Transverse colon (tissue), 4 donors: ENCODE data around the gene USP37. TPM values are rescaled to one million over a fixed set of nuclear protein-coding genes. Genes with fewer than 3 reads are reported as not detected.

ENCODE experiments used
- DNase-seq: peaks from one replicate; pipeline ENCODE4 v3.0.0-alpha.2; 2019
- H3K27ac ChIP-seq, 4 donors: fragments of 200-600 bp; sonication (generic); 2 replicates each; pipeline ENCODE4 v1.5.1; 2016 to 2018; ENCODE audit warnings: inconsistent platforms in 4 of 4
- H3K27me3 ChIP-seq: fragments of 200-600 bp; sonication (generic); 2 replicates; pipeline ENCODE4 v1.5.1; 2017; ENCODE audit warnings: inconsistent platforms
- H3K36me3 ChIP-seq, 4 donors: fragments of 200-600 bp; sonication (generic); 2 replicates each; pipeline ENCODE4 v1.5.1; 2017 to 2019; ENCODE audit warnings: inconsistent platforms in 4 of 4
- H3K4me1 ChIP-seq, 4 donors: fragments of 200-600 bp; sonication (generic); 2 replicates each; pipeline ENCODE4 v1.5.1; 2017 to 2020; ENCODE audit warnings: inconsistent platforms in 4 of 4
- H3K4me3 ChIP-seq, 4 donors: fragments of 200-600 bp; sonication (generic); 1 replicate in 1 of 4; 2 replicates in 3 of 4; pipeline versions ENCODE4 v1.5.1 to v1.6.1; 2017 to 2019; ENCODE audit warnings: inconsistent platforms in 4 of 4
- H3K9me3 ChIP-seq, 2 donors: fragments of 200-600 bp; sonication (generic); 2 replicates each; pipeline ENCODE4 v1.5.1; 2017 to 2019; ENCODE audit warnings: inconsistent platforms in 2 of 2
- EP300 ChIP-seq: sonication (generic); formaldehyde crosslinking; IDR thresholded peaks from one replicate; pipeline ENCODE4 v1.6.1; 2017; ENCODE audit warnings: antibody characterized with exemption, low read depth
- POLR2A ChIP-seq: fragments of 450-650 bp; IDR thresholded peaks from one replicate; pipeline ENCODE4 v1.6.1; 2016; ENCODE audit warnings: antibody characterized with exemption, mild to moderate bottlenecking, moderate library complexity
- POLR2AphosphoS5 ChIP-seq, 3 donors: sonication (generic); formaldehyde crosslinking; IDR thresholded peaks; one replicate each; pipeline ENCODE4 v1.6.1; 2016; ENCODE audit warnings: antibody characterized with exemption in 3 of 3
- WGBS, 2 donors: methylation state at CpG; one replicate each; pipeline ENCODE4 v1.1.5; 2018; ENCODE audit warnings: low coverage in 1 of 2; 5-methylcytosine and 5-hydroxymethylcytosine counted together
- in situ Hi-C, 4 donors: fragments of 200-750 bp; cut with MboI; loops; one replicate each; pipeline versions ENCODE4 v1.15.0 to v1.15.1; 2017; ENCODE audit warnings: low sequenced_read_pairs in 3 of 4, low pct_ligation_motif_present in 1 of 4, low pct_unique_long_range_greater_than_20kb in 1 of 4
- intact Hi-C: fragments of 100-400 bp; cut with DNase I; formaldehyde crosslinking; loops from one replicate; pipeline ENCODE4 v1.15.1; 2023; ENCODE audit warnings: low total_unique reads
- total RNA-seq, 4 donors: library from RNA; depleted of rRNA; stranded (reverse); fragments of >200 nt; gene quantifications; one replicate each; pipeline ENCODE4 v1.1.0, GENCODE V29; 2016
- TF ChIP-seq, protein P1 (sequence below), 5 experiments: fragments of 200-600 bp in 3 of 5; fragments of 450-650 bp in 2 of 5; sonication (generic) in 3 of 5; IDR thresholded peaks; 1 replicate in 2 of 5; 2 replicates in 3 of 5; pipeline ENCODE4 v1.5.1; 2016 to 2017; ENCODE audit warnings: antibody characterized with exemption in 5 of 5, inconsistent platforms in 3 of 5, mild to moderate bottlenecking in 2 of 5, moderate library complexity in 1 of 5

The USP37 gene
- total RNA-seq, 4 donors from 2014 or later = 1.4 to 15.7 (median 8.1) TPM

GRCh38 chr2:218474527-218474926, 93.6 kb downstream of the USP37 start:
- Histone ChIP-seq H3K9me3 (no peaks in the 10 kb centered on the region), H3K27ac (no peak overlapping the region), H3K27me3 (no peaks in the 10 kb centered on the region), H3K36me3 (peaks cover 0 to 25% (median 3%) of the 10 kb centered on the region in 4 donors), H3K4me3 (no peak overlapping the region), H3K4me1 (peaks cover 0 to 16% (median 0%) of the 10 kb centered on the region in 4 donors)
- WGBS, 2 donors = 76 to 80% methylated on average over 3 of the region's 3 CpGs
- TF ChIP-seq POLR2A (no peak), EP300 (no peak), POLR2AphosphoS5 (IDR thresholded peaks at IDR 0.05) (no peak)
- TF ChIP-seq, protein P1, sequence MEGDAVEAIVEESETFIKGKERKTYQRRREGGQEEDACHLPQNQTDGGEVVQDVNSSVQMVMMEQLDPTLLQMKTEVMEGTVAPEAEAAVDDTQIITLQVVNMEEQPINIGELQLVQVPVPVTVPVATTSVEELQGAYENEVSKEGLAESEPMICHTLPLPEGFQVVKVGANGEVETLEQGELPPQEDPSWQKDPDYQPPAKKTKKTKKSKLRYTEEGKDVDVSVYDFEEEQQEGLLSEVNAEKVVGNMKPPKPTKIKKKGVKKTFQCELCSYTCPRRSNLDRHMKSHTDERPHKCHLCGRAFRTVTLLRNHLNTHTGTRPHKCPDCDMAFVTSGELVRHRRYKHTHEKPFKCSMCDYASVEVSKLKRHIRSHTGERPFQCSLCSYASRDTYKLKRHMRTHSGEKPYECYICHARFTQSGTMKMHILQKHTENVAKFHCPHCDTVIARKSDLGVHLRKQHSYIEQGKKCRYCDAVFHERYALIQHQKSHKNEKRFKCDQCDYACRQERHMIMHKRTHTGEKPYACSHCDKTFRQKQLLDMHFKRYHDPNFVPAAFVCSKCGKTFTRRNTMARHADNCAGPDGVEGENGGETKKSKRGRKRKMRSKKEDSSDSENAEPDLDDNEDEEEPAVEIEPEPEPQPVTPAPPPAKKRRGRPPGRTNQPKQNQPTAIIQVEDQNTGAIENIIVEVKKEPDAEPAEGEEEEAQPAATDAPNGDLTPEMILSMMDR (IDR thresholded peaks at IDR 0.05) = no peak
- intact Hi-C loops (no loop called here), in situ Hi-C loops (no loop called here)
- no peak for DNase-seq

- H3K4me3 ChIP-seq = no peak overlapping the region
- in situ Hi-C loops = no loop called here
- no peak for TF ChIP-seq POLR2A
- TF ChIP-seq POLR2AphosphoS5 (IDR thresholded peaks at IDR 0.05) = no peak
- TF ChIP-seq, protein P1 (IDR thresholded peaks at IDR 0.05) = no peak
- no peak for TF ChIP-seq EP300
These were observed 95.2 kb downstream of the USP37 start for GRCh38 chr2:218472988-218473387.

DNA sequence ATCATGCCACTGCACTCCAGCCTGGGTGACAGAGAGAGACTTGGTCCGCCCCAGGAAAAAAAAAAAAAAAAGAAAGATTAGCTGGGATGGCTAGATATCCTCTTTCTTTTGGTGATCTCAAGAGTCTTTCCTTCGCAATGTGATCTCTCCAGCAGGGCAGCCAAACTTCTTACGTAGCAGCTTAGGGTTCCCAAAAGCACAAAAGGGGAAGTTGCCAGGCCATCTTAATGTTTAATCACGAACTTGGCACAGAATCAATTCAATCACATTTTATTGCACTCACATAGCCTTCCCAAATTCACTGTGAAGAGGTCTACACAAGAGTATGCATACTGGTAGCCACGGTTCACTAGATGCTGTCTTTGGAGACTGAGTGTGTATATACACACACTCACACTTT, 96.2 kb downstream of the USP37 start:
- no peak for DNase-seq
- intact Hi-C loops = no loop called here
- no peak for TF ChIP-seq POLR2AphosphoS5 (IDR thresholded peaks at IDR 0.05)
- Histone ChIP-seq H3K36me3 (peaks cover 0 to 22% (median 3%) of the 10 kb centered on the region in 4 donors), H3K4me3 (no peak overlapping the region), H3K9me3 (no peaks in the 10 kb centered on the region), H3K4me1 (peaks cover 0 to 10% (median 0%) of the 10 kb centered on the region in 4 donors), H3K27me3 (no peaks in the 10 kb centered on the region), H3K27ac (no peak overlapping the region)
- in situ Hi-C loops = no loop called here
- 63 to 66% methylated on average over 4 to 5 of the region's 5 CpGs for WGBS, 2 donors

More at GRCh38 chr2:218472988-218473387, 95.2 kb downstream of the USP37 start:
- peaks cover 0 to 25% (median 3%) of the 10 kb centered on the region in 4 donors for H3K36me3 ChIP-seq
- H3K9me3 ChIP-seq = no peaks in the 10 kb centered on the region
- no peaks in the 10 kb centered on the region for H3K27me3 ChIP-seq
- DNase-seq = no peak
- H3K4me1 ChIP-seq = peaks cover 0 to 16% (median 0%) of the 10 kb centered on the region in 4 donors
- H3K27ac ChIP-seq = no peak overlapping the region
- intact Hi-C loops = no loop called here

- TF ChIP-seq POLR2AphosphoS5 (IDR thresholded peaks at IDR 0.05) (no peak), EP300 (no peak), POLR2A (no peak)
- TF ChIP-seq, protein P1 (IDR thresholded peaks at IDR 0.05) = no peak
These were observed 97.1 kb downstream of the USP37 start for GRCh38 chr2:218471036-218471435.

GRCh38 chr2:218470448-218470847, 97.7 kb downstream of the USP37 start:
- in situ Hi-C loops = no loop called here
- Histone ChIP-seq H3K27ac (no peak overlapping the region), H3K4me1 (peaks cover 0 to 3% (median 1%) of the 10 kb centered on the region in 4 donors), H3K9me3 (no peaks in the 10 kb centered on the region), H3K4me3 (no peak overlapping the region), H3K36me3 (peaks cover 0 to 14% (median 3%) of the 10 kb centered on the region in 4 donors), H3K27me3 (no peaks in the 10 kb centered on the region)
- WGBS, 2 donors = 0% methylated on average over 1 of the region's 1 CpG
- TF ChIP-seq, protein P1 (IDR thresholded peaks at IDR 0.05) = no peak
- no peak for TF ChIP-seq POLR2AphosphoS5 (IDR thresholded peaks at IDR 0.05)
- no peak for DNase-seq
- intact Hi-C loops = no loop called here

More at GRCh38 chr2:218471036-218471435, 97.1 kb downstream of the USP37 start:
- Histone ChIP-seq H3K4me1 (peaks cover 0 to 4% (median 1%) of the 10 kb centered on the region in 4 donors), H3K4me3 (no peak overlapping the region), H3K27ac (no peak overlapping the region), H3K36me3 (peaks cover 0 to 20% (median 3%) of the 10 kb centered on the region in 4 donors), H3K27me3 (no peaks in the 10 kb centered on the region), H3K9me3 (no peaks in the 10 kb centered on the region)
- WGBS, 2 donors = 62 to 76% methylated on average over 2 of the region's 2 CpGs
- no peak for DNase-seq
- in situ Hi-C loops (no loop called here), intact Hi-C loops (no loop called here)
